ENCODE results near the gene ZNF575. TPM values are rescaled to one million over a fixed set of nuclear protein-coding genes. Genes with fewer than 3 reads are reported as not detected.
A peak's percentile ranks its signal among the peaks of the same experiment; 100 is the strongest.

Gene ZNF575
- total RNA-seq, 1 donor from 2014 or later: 1.7 TPM

- intact Hi-C loops (cut with DNase I): no loop called here
- DNase-seq (ENCODE audit: low spot score): no peak
Observed at GRCh38 chr19:43562226-43562697, 29.3 kb downstream of the ZNF575 start.

DNA sequence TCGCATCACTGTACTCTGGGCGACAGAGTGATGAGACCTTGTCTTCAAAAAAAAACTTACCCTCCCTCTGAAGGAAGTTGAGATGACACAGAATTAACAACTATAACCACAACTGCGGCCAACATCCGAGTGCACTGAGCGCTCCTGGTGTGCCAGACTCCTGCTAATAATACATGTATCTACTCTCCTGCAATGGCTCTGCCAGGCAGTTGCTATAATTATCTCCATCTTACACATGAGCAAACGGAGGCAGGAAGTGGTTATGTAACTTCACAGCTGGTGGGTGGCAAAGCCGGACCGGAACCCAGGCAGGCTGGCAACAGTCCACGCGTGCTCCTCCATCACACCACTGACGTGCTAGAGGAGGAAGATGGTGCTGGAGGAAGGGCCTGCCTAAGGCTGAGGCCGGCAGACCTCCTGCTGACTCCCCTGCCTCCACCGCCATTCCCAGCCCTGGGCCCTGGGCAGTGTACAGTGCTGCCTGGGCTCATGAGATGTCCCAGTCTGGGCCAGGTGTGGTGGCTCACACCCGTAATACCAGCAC, 29.8 kb downstream of the ZNF575 start:
- peak; percentile 91 for DNase-seq (ENCODE audit: low spot score)
- intact Hi-C loops (cut with DNase I): no loop called here

- intact Hi-C loops (cut with DNase I): no loop called here
- no peak for DNase-seq (ENCODE audit: low spot score)
Observed at GRCh38 chr19:43563816-43564457, 30.9 kb downstream of the ZNF575 start.

GRCh38 chr19:43564800-43565199, 31.8 kb downstream of the ZNF575 start:
- intact Hi-C loops (cut with DNase I): no loop called here

GRCh38 chr19:43569657-43570056, 36.7 kb downstream of the ZNF575 start:
- intact Hi-C loops (cut with DNase I): no loop called here
- DNase-seq (ENCODE audit: low spot score): no peak

More at GRCh38 chr19:43564800-43565199, 31.8 kb downstream of the ZNF575 start:
- DNase-seq (ENCODE audit: low spot score): no peak

DNA sequence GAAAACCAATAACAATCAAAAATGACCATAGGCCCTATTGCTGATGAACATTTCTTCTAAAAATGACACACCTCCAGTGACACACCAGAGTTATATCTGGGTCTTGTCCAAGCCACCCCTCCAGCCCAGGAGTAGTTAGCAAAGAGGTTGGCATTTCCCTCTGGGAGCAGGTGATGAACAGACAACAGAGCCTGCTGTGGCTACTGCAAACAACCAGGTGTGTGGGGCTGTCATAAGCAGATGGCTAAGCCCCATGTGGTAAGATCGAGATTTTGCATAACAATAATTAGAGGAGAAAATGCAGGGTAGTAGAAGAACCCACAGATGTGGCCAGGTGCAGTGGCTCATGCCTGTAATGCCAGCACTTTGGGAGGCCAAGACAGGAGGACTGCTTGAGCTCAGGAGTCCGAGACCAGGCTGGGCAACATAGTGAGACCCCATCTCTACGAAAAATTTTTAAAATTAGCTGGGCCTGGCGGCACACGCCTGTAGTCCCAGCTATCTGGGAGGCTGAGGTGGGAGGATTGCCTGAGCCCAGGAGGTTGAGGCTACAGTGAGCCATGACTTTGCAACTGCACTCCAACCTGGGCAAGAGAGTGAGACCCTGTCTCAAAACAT, 37.3 kb downstream of the ZNF575 start:
- no peak for DNase-seq (ENCODE audit: low spot score)
- intact Hi-C loops (cut with DNase I): no loop called here

- no peak for DNase-seq (ENCODE audit: low spot score)
- intact Hi-C loops (cut with DNase I): no loop called here
Observed at GRCh38 chr19:43572171-43572588, 39.2 kb downstream of the ZNF575 start.

GRCh38 chr19:43574424-43575155, 41.6 kb downstream of the ZNF575 start:
- intact Hi-C loops (cut with DNase I): loop anchor here (1.0 kb wide), 1 partner anchor 22 kb away; the partner anchor contains the start of genes IRGQ and ZNF576
- no peak for DNase-seq (ENCODE audit: low spot score)

DNA sequence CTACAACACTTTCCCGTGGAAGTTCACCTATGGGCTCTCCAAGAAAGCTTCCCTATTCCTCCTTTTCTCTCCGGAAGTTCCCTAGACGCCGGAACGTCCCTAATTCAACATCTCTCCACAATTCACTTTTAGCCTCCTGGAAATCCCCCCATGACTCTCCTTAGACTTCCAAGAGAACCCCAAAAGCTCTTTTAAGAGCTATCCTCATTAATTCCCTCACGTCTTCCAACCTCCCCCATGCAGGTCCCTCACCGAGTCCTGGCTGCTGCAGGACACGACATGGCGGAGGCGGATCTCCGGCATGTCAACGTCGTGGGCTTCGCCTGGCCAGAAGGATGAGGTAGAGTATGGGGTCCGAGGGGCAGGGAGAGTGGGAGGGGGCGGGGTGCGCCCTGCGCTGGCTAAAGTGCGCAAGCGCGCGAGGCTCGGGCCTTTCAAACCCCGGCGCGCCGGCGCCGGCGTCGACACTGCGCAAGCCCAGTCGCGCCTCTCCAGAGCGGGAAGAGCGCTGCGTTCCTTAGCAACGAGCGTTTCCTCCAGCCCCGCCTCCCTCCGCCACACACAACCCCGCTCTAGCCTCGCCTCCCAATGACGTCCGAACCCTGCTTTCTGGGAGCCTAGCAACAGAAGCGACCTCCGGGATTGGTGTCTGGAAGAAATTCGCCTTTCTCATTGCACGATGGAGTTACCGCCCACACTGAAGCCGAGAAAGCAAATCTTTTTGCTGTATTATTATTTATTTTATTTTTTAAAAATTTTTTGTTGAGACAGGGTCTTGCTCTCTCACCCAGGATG, 42.4 kb downstream of the ZNF575 start, which contains the start of the genes PINLYP and XRCC1:
Gene PINLYP (plus strand): TSS at position 646 of the 795 bp plus-strand sequence. CDS start 1,391 bp downstream, outside the sequence.
Gene XRCC1 (minus strand): TSS at position 372 of the 795 bp plus-strand sequence. CDS start 69 bp downstream, at position 303.
- intact Hi-C loops (cut with DNase I): loop anchor here (1.0 kb wide), 1 partner anchor 21 kb away; the partner anchor contains the start of genes IRGQ and ZNF576
- peak; percentile 98 for DNase-seq (ENCODE audit: low spot score)

GRCh38 chr19:43575955-43576878, 43.2 kb downstream of the ZNF575 start:
- intact Hi-C loops (cut with DNase I): loop anchor here (1.0 kb wide), 1 partner anchor 20 kb away; the partner anchor contains the start of genes IRGQ and ZNF576

DNA sequence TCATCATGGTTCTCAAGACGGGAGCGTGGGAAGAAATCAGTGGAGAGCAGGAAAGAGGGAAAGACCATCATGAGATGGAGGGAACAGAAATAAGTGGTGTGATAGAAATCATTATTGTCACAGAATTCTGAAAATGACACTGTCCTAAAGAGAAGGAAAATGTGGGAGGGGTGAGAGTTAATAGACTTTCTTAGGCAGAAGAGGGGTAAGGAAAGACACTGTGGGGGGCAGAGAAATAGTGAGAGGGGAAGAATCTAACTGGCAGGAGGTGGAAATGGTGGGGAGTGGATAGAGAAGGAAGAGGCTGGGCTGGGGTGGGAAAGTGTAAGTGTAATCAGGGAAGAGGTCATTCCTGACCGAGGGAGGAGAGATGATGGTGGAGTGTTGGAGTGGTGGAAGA, 45.8 kb downstream of the ZNF575 start:
- intact Hi-C loops (cut with DNase I): no loop called here
- DNase-seq (ENCODE audit: low spot score): no peak

More at GRCh38 chr19:43575955-43576878, 43.2 kb downstream of the ZNF575 start:
- DNase-seq (ENCODE audit: low spot score): no peak

DNA sequence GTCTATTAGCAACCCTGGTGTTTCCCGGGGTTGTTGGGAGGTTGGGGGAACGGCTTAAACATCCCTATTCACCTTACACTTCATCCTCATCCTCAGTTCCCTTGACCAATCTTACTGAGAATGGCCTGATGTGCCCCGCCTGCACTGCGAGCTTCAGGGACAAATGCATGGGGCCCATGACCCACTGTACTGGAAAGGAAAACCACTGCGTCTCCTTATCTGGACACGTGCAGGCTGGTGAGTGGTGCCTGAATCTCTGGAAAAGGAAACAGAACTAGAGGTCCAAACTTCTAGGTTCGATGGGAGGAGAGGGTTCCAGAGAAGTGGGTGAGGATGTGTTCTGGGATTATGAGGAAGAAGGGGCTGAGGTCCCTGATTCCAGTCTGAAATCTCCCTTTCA, 48.5 kb downstream of the ZNF575 start:
- intact Hi-C loops (cut with DNase I): no loop called here
- DNase-seq (ENCODE audit: low spot score): no peak

DNA sequence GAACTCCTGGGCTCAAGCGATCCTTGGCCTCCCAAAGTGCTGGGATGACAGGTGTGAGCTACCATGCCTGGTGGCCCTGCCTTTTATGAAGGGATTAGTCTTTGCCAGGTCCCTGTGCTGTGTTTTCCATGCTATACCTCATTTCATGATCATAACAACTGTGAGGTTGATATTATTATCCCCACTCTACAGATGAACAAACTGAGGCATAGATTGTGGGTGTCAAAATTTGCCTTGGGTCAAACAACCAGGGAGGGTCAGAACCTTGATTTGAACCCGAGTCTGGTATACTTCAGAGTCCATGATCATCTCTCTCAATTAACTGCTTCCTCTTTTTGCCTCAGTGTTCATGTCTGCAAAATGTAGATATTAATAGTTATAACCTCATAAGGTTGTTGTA, 49.5 kb downstream of the ZNF575 start:
- DNase-seq (ENCODE audit: low spot score): no peak
- intact Hi-C loops (cut with DNase I): no loop called here

- no peak for DNase-seq (ENCODE audit: low spot score)
- intact Hi-C loops (cut with DNase I): no loop called here
Observed at GRCh38 chr19:43584484-43584883, 51.5 kb downstream of the ZNF575 start.

All from cardiac septum (tissue), 1 donor.